ENCODE data around the gene BCAS3. TPM values are rescaled to one million over a fixed set of nuclear protein-coding genes. Genes with fewer than 3 reads are reported as not detected.
"Not testable (repeated sequence)": the region's sequence is repeated elsewhere in the genome, so short reads cannot be mapped to it uniquely, and the experiment has no call there.

The BCAS3 gene
- total and polyA plus RNA-seq, 12 donors, result 6.1 to 21.8 (median 17.2) TPM

GRCh38 chr17:60752873-60753577, 75.4 kb downstream of the BCAS3 start:
- H3K27me3 ChIP-seq, result no peaks in the 10 kb centered on the region
- 94 to 97% methylated on average over 8 of the region's 8 CpGs for WGBS, 2 donors
- intact Hi-C loops (cut with DNase I), result no loop called here
- H3K9me3 ChIP-seq, result peaks cover 0 to 15% (median 12%) of the 10 kb centered on the region in 11 donors
- no peak for ATAC-seq
- H3K4me3 ChIP-seq, result no peak overlapping the region
- H3K36me3 ChIP-seq, result peaks cover 0 to 4% (median 0%) of the 10 kb centered on the region in 9 donors
- DNase-seq, result no peak
- no peak for TF ChIP-seq CTCF (IDR thresholded peaks at IDR 0.05)
- H3K27ac ChIP-seq, result no peak overlapping the region
- H3K4me1 ChIP-seq, result no peaks in the 10 kb centered on the region

DNA sequence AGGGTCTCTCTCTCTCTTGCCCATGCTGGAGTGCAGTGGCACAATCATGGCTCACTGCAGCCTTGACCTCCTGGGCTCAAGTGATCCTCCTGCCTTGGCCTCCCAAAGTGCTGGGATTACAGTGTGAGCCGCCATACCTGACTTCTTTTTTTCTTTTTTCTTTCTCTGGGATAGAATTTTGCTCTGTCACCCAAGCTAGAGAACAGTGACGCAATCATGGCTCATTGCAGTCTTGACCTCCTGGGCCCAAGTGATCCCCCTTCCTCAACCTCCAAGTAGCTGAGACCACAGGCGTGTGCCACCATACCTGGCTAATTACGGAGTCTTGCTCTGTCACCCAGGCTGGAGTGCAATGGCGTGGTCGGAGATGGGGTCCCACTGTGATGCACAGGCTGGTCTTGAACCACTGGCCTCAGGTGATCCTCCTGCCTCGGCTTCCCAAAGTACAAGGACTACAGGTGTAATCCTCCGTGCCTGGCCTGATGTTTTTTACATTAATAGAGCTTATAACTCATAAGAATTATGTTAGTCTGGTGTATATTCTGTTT, 76.5 kb downstream of the BCAS3 start:
- no peaks in the 10 kb centered on the region for H3K4me1 ChIP-seq
- DNase-seq (no peak), ATAC-seq (no peak)
- no peaks in the 10 kb centered on the region for H3K27me3 ChIP-seq
- H3K4me3 ChIP-seq, result no peak overlapping the region
- H3K9me3 ChIP-seq, result peaks cover 0 to 15% (median 12%) of the 10 kb centered on the region in 11 donors
- TF ChIP-seq CTCF (IDR thresholded peaks at IDR 0.05), result no peak
- intact Hi-C loops (cut with DNase I), result no loop called here
- no peak overlapping the region for H3K27ac ChIP-seq
- H3K36me3 ChIP-seq, result no peaks in the 10 kb centered on the region
- WGBS, 2 donors, result 68 to 84% methylated on average over 8 of the region's 8 CpGs

GRCh38 chr17:60756798-60757197, 79.1 kb downstream of the BCAS3 start:
- H3K4me1 ChIP-seq; H3K27me3 ChIP-seq; intact Hi-C loops (cut with DNase I); H3K4me3 ChIP-seq; H3K27ac ChIP-seq; ATAC-seq; DNase-seq: not testable (repeated sequence)
- Histone ChIP-seq H3K36me3 (peaks cover 0 to 14% (median 0%) of the 10 kb centered on the region in 9 donors), H3K9me3 (peaks cover 0 to 27% (median 0%) of the 10 kb centered on the region in 11 donors)
- 80 to 90% methylated on average over 12 of the region's 12 CpGs for WGBS, 2 donors

DNA sequence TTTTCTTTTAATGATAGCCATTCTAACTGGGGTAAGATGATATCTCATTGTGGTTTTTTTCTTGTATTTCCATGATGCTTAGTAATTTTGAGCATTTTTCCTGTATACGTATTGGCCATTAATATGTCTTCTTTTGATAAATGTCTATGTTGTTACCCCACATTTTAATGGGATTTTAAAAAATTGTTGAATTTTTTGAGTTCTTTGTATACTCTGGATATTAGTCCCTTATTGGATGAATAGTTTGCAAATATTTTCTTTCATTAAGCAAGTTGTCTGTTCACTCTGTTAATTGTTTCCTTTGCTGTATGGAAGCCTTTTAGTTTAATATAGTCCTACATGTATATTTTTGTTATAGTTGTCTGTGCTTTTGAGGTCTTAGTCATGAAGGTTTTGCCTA, 79.8 kb downstream of the BCAS3 start:
- DNase-seq, result no peak
- Histone ChIP-seq H3K27ac (no peak overlapping the region), H3K27me3 (no peaks in the 10 kb centered on the region), H3K9me3 (peaks cover 0 to 33% (median 0%) of the 10 kb centered on the region in 11 donors), H3K36me3 (peaks cover 0 to 14% (median 0%) of the 10 kb centered on the region in 9 donors), H3K4me3 (no peak overlapping the region), H3K4me1 (no peaks in the 10 kb centered on the region)
- intact Hi-C loops (cut with DNase I), result no loop called here
- ATAC-seq, result no peak
- TF ChIP-seq CTCF (IDR thresholded peaks at IDR 0.05), result no peak
- WGBS, 2 donors, result 97% methylated on average over 1 of the region's 1 CpG

DNA sequence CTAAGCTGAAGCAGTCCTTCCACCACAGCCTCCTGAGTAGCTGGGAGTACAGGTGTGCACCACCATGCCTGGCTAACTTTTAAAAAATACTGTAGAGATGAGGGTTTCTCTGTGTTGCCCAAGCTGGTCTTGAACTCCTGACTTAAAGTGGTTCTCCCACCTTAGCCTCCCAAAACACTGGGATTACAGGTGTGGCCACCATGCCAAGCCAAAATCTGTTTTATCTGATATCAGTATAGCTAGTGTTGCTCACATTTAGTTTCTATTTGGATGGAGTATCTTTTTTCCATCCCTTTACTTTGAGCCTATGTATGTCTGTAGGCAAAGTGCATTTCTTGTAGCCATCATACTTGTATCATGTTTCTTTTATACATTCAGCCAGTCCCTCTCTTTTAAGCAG, 82.1 kb downstream of the BCAS3 start:
- intact Hi-C loops (cut with DNase I), result no loop called here
- H3K4me1 ChIP-seq, result no peaks in the 10 kb centered on the region
- no peak for TF ChIP-seq CTCF (IDR thresholded peaks at IDR 0.05)
- no peak overlapping the region for H3K4me3 ChIP-seq
- H3K9me3 ChIP-seq, result peaks cover 0 to 36% (median 0%) of the 10 kb centered on the region in 11 donors
- no peaks in the 10 kb centered on the region for H3K27me3 ChIP-seq
- DNase-seq (no peak), ATAC-seq (no peak)
- H3K27ac ChIP-seq, result no peak overlapping the region
- H3K36me3 ChIP-seq, result peaks cover 0 to 14% (median 0%) of the 10 kb centered on the region in 9 donors

DNA sequence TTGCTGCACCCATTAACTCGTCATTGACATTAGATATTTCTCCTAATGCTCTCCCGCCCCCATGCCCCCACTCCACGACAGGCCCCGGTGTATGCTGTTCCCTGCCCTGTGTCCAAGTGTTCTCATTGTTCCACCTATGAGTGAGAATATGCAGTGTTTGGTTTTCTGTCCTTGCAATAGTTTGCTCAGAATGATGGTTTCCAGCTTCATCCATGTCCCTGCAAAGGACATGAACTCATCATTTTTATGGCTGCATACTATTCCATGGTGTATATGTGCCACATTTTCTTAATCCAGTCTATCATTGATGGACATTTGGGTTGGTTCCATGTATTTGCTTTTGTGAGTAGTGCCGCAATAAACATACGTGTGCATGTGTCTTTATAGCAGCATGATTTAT, 83.7 kb downstream of the BCAS3 start:
- ATAC-seq; H3K4me1 ChIP-seq; DNase-seq; H3K4me3 ChIP-seq; H3K27me3 ChIP-seq; H3K27ac ChIP-seq; intact Hi-C loops (cut with DNase I): not testable (repeated sequence)
- 96 to 98% methylated on average over 6 of the region's 6 CpGs for WGBS, 2 donors
- H3K9me3 ChIP-seq, result peaks cover 0 to 39% (median 0%) of the 10 kb centered on the region in 11 donors
- H3K36me3 ChIP-seq, result peaks cover 0 to 14% (median 0%) of the 10 kb centered on the region in 9 donors

Data from heart right ventricle (tissue), 16 donors.